Neuronal stem cell (in vitro differentiated cells): ENCODE measurements around the gene IFT80.

Source experiments
- DNase-seq: peaks from one replicate; pipeline ENCODE4 v3.0.0-alpha.2; 2013; ENCODE audit warnings: low spot score
- H2AFZ ChIP-seq: one replicate; pipeline ENCODE4 v1.6.1; 2013; ENCODE audit warnings: mild to moderate bottlenecking, low read length, inconsistent platforms
- H2AK5ac ChIP-seq: 2 replicates; pipeline ENCODE4 v1.6.1; 2013; ENCODE audit warnings: low read depth, mild to moderate bottlenecking, inconsistent platforms, low read length, moderate library complexity, mixed read lengths
- H2BK120ac ChIP-seq: 2 replicates; pipeline ENCODE4 v1.6.1; 2013; ENCODE audit warnings: low read depth, mild to moderate bottlenecking, inconsistent platforms, low read length, moderate library complexity, mixed read lengths
- H2BK12ac ChIP-seq: one replicate; pipeline ENCODE4 v1.6.1; 2013; ENCODE audit warnings: low read length, inconsistent platforms
- H2BK15ac ChIP-seq: 2 replicates; pipeline ENCODE4 v1.6.1; 2013; ENCODE audit warnings: mild to moderate bottlenecking, low read length, inconsistent platforms, mixed read lengths
- H2BK5ac ChIP-seq: one replicate; pipeline ENCODE4 v1.6.1; 2013; ENCODE audit warnings: inconsistent platforms, mild to moderate bottlenecking, low read length, moderate library complexity
- H3K14ac ChIP-seq: one replicate; pipeline ENCODE4 v1.6.1; 2013; ENCODE audit warnings: low read length, inconsistent platforms
- H3K18ac ChIP-seq: 2 replicates; pipeline ENCODE4 v1.6.1; 2013; ENCODE audit warnings: low read length, inconsistent platforms
- H3K23ac ChIP-seq: 2 replicates; pipeline ENCODE4 v1.6.1; 2013; ENCODE audit warnings: low read depth, mild to moderate bottlenecking, mixed read lengths, low read length, inconsistent platforms; ENCODE audit not compliant: poor library complexity
- H3K27ac ChIP-seq: replicated peaks from 3 replicates; pipeline ENCODE4 v1.5.1; 2013; ENCODE audit warnings: low read length, inconsistent platforms
- H3K27me3 ChIP-seq, 3 experiments: 2 replicates each; pipeline ENCODE4 v1.6.1; 2013; ENCODE audit warnings: low read length in 3 of 3, mild to moderate bottlenecking in 2 of 3, inconsistent platforms in 1 of 3, low read depth in 1 of 3, mixed read lengths in 1 of 3, moderate library complexity in 1 of 3; ENCODE audit not compliant: control insufficient read depth in 3 of 3, insufficient read depth in 3 of 3
- H3K36me3 ChIP-seq, 2 donors: replicated peaks in 1 of 2; 2 replicates each; pipeline ENCODE4 v1.6.1; 2013; ENCODE audit warnings: low read length in 2 of 2; ENCODE audit not compliant: control insufficient read depth in 2 of 2, insufficient read depth in 2 of 2
- H3K4ac ChIP-seq: 2 replicates; pipeline ENCODE4 v1.6.1; 2013; ENCODE audit warnings: inconsistent platforms, mild to moderate bottlenecking, low read length, moderate library complexity
- H3K4me1 ChIP-seq, 2 donors: 1 replicate in 1 of 2; 2 replicates in 1 of 2; pipeline ENCODE4 v1.6.1; 2013; ENCODE audit warnings: low read length in 2 of 2, low read depth in 1 of 2; ENCODE audit not compliant: control insufficient read depth in 2 of 2, insufficient read depth in 1 of 2
- H3K4me2 ChIP-seq: one replicate; pipeline ENCODE4 v1.6.1; 2013; ENCODE audit warnings: mild to moderate bottlenecking, low read length, inconsistent platforms; ENCODE audit not compliant: insufficient read depth, poor library complexity, severe bottlenecking
- H3K4me3 ChIP-seq, 2 donors: 2 replicates each; pipeline ENCODE4 v1.5.1; 2013; ENCODE audit warnings: low read length in 2 of 2, mild to moderate bottlenecking in 2 of 2, inconsistent platforms in 1 of 2, moderate library complexity in 1 of 2
- H3K79me1 ChIP-seq: one replicate; pipeline ENCODE4 v1.6.1; 2013; ENCODE audit warnings: low read depth, mild to moderate bottlenecking, inconsistent platforms, low read length, moderate library complexity
- H3K9ac ChIP-seq: one replicate; pipeline ENCODE4 v1.6.1; 2013; ENCODE audit warnings: mild to moderate bottlenecking, low read depth, low read length, inconsistent platforms; ENCODE audit not compliant: poor library complexity
- H3K9me3 ChIP-seq, 2 donors: replicated peaks in 1 of 2; 2 replicates each; pipeline versions ENCODE3 to v1.6.1; 2013; ENCODE audit warnings: low read length in 2 of 2, mild to moderate bottlenecking in 2 of 2, inconsistent platforms in 1 of 2, low read depth in 1 of 2, mixed read lengths in 1 of 2, moderate library complexity in 1 of 2; ENCODE audit not compliant: control insufficient read depth in 2 of 2, insufficient read depth in 1 of 2
- H4K8ac ChIP-seq: one replicate; pipeline ENCODE4 v1.6.1; 2013; ENCODE audit warnings: low read depth, mild to moderate bottlenecking, inconsistent platforms, low read length, moderate library complexity
- H4K91ac ChIP-seq: one replicate; pipeline ENCODE4 v1.6.1; 2013; ENCODE audit warnings: low read length, low read depth, mild to moderate bottlenecking, inconsistent platforms; ENCODE audit not compliant: poor library complexity
- WGBS, 2 donors: extraction: QIAGEN DNeasy Blood & Tissue Kit; methylation state at CpG; one replicate each; pipeline ENCODE4 v1.1.7; 2013; ENCODE audit warnings: missing lambda C conversion rate in 2 of 2, mixed read lengths in 1 of 2; ENCODE audit not compliant: insufficient read length in 2 of 2, insufficient replicate concordance in 1 of 2; ENCODE audit errors: extremely low coverage in 2 of 2; 5-methylcytosine and 5-hydroxymethylcytosine counted together

Gene IFT80

DNA sequence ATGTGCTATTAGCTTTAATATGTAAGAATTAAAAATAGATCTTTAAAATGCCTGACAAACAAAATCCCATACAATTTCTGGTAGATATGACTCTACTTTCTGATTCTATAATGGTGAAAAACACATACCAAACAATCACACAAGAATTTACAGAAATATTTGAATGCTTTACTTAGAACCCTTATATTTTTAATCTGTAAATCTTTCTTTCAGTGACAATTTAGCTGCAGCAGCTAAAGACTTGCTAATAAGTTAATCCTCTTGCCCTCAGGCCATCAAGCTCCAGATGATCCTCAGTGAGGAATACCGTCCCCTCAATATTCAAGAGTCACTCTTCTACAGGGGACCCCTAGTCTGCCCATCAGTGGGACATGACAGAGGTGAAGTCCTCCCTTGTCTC, 118.2 kb downstream of the IFT80 start:
- no peak overlapping the region for H4K91ac ChIP-seq
- H3K79me1 ChIP-seq, result no peaks in the 10 kb centered on the region

DNA sequence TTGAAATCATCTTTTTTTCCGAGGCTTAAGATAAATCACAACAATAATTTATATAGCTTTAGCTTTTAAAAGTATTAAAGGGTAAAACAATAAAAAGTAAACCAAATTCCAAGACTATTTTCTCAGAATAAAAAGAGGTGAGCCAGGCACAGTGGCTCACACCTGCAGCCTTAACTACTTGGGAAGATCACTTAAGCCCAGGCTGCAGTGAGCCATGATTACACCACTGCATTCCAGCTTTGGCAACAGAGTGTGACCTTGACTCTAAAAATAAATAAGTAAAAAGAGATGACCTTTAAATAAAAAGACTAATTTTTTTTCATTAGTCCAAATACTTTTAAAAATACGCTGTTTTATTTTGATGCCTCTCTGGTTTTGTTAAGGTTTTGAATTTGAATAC, 119.4 kb downstream of the IFT80 start:
- Histone ChIP-seq H3K9me3 (no peaks in the 10 kb centered on the region), H3K18ac (no peak overlapping the region), H3K9ac (no peak overlapping the region), H3K27ac (no peak overlapping the region), H2BK12ac (no peak overlapping the region), H2AK5ac (no peak overlapping the region), H3K4me1 (no peaks in the 10 kb centered on the region), H3K79me1 (no peaks in the 10 kb centered on the region), H2BK15ac (no peak overlapping the region), H2BK120ac (no peak overlapping the region), H4K8ac (no peak overlapping the region), H3K14ac (no peak overlapping the region), H2BK5ac (no peak overlapping the region), H4K91ac (no peak overlapping the region), H3K36me3 (peaks cover 0 to 38% of the 10 kb centered on the region in 2 donors), H3K23ac (no peak overlapping the region), H3K4me3 (no peak overlapping the region), H3K4ac (no peak overlapping the region), H3K4me2 (no peak overlapping the region), H3K27me3 (no peaks in the 10 kb centered on the region), H2AFZ (no peak overlapping the region)
- no peak for DNase-seq
- no CpG with 5 or more reads among the region's 2 CpGs for WGBS, 2 donors

More for the DNA sequence above, 118.2 kb downstream of the IFT80 start:
- Histone ChIP-seq H3K4ac (no peak overlapping the region), H3K4me1 (no peaks in the 10 kb centered on the region), H3K4me3 (peak overlapping the region in 1 of 2 donors; percentile 68), H3K14ac (no peak overlapping the region), H3K36me3 (peaks cover 0 to 29% of the 10 kb centered on the region in 2 donors), H3K27ac (no peak overlapping the region), H3K27me3 (no peaks in the 10 kb centered on the region), H4K8ac (no peak overlapping the region), H3K4me2 (no peak overlapping the region), H2BK120ac (no peak overlapping the region), H3K9ac (no peak overlapping the region), H2BK15ac (no peak overlapping the region), H2AFZ (no peak overlapping the region), H2AK5ac (no peak overlapping the region), H2BK12ac (no peak overlapping the region), H3K9me3 (no peaks in the 10 kb centered on the region), H2BK5ac (no peak overlapping the region), H3K23ac (no peak overlapping the region), H3K18ac (no peak overlapping the region)
- DNase-seq, result no peak
- WGBS, 2 donors, result no CpG with 5 or more reads among the region's 1 CpG

DNA sequence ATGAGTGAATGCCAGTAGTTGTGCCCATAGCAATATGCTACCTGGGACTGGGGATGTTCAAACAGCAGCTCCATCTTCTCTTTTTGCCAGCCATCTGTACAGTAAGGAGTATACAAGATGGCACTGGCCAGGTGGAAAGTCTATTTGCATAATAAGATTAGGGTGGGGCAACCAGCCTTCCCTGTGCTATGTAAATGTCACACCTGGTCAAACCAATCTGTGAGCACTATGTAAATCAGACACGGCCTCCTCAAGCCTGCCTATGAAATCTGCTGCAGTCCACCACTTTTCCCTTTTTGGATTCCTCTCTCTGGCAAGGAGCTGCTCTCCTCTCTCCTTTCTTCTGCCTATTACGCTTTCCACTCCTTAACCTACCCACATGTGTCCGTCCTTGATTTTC, 120.8 kb downstream of the IFT80 start:
- no peak overlapping the region for H4K8ac ChIP-seq
- no peak overlapping the region for H3K4me2 ChIP-seq
- H3K9me3 ChIP-seq, result no peaks in the 10 kb centered on the region
- no peak overlapping the region for H2BK15ac ChIP-seq
- no peaks in the 10 kb centered on the region for H3K79me1 ChIP-seq
- no peak overlapping the region for H2AK5ac ChIP-seq
- H3K27me3 ChIP-seq, result no peaks in the 10 kb centered on the region
- H3K9ac ChIP-seq, result no peak overlapping the region
- H3K14ac ChIP-seq, result no peak overlapping the region
- no peak overlapping the region for H2BK5ac ChIP-seq
- H2AFZ ChIP-seq, result no peak overlapping the region
- H4K91ac ChIP-seq, result no peak overlapping the region
- no peaks in the 10 kb centered on the region for H3K4me1 ChIP-seq
- no peak overlapping the region for H3K27ac ChIP-seq
- no peak overlapping the region for H3K4ac ChIP-seq
- peaks cover 0 to 47% of the 10 kb centered on the region in 2 donors for H3K36me3 ChIP-seq
- H2BK12ac ChIP-seq, result no peak overlapping the region
- DNase-seq, result no peak
- H3K4me3 ChIP-seq, result no peak overlapping the region
- H3K23ac ChIP-seq, result no peak overlapping the region
- WGBS, 2 donors, result no CpG with 5 or more reads among the region's 3 CpGs
- no peak overlapping the region for H2BK120ac ChIP-seq
- no peak overlapping the region for H3K18ac ChIP-seq

DNA sequence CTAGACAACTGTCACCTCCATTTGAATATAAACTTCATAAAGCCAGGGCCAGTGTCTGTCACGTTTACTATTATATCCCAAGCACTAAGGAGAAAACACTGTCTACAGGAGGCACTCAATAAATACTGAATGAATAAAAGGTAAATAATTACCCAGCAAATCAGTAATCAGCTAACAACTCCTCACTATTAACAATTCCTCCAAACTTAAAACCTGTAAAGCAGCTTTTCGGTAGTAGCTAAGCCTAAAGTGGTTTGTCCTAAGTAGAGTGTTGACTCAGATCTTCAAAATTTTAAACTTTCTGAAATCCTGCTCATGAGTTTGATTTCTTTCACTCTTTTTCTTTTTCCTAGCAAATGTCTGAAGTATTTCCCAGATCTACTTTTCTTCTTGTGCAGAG, 133.9 kb downstream of the IFT80 start:
- Histone ChIP-seq H3K4ac (no peak overlapping the region), H3K4me3 (no peak overlapping the region), H3K27me3 (no peaks in the 10 kb centered on the region), H2AK5ac (no peak overlapping the region), H3K14ac (no peak overlapping the region), H4K8ac (no peak overlapping the region), H4K91ac (no peak overlapping the region), H2AFZ (no peak overlapping the region), H3K27ac (no peak overlapping the region), H2BK15ac (no peak overlapping the region), H3K18ac (no peak overlapping the region), H2BK5ac (no peak overlapping the region), H3K9ac (no peak overlapping the region), H3K4me2 (no peak overlapping the region), H2BK12ac (no peak overlapping the region), H3K9me3 (no peaks in the 10 kb centered on the region), H3K36me3 (peaks cover 0 to 21% of the 10 kb centered on the region in 2 donors), H2BK120ac (no peak overlapping the region), H3K4me1 (no peaks in the 10 kb centered on the region), H3K79me1 (no peaks in the 10 kb centered on the region), H3K23ac (no peak overlapping the region)
- DNase-seq, result no peak
- no CpG with 5 or more reads among the region's 2 CpGs for WGBS, 2 donors
